NCI-H748 (cell line): ENCODE data around the gene CDHR2.

Source experiments
- DNase-seq: peaks from one replicate; lab custom pipeline; 2025; ENCODE audit not compliant: unreplicated experiment; lab: John Stamatoyannopoulos, UW

Gene CDHR2

GRCh38 chr5:176548967-176549444, at the start of gene CDHR2:
Gene CDHR2, plus strand, starts transcription at chr5:176549342. Its CDS starts 16,011 bp downstream, at chr5:176565353.
- no peak for DNase-seq

GRCh38 chr5:176500511-176500910, 48.6 kb upstream of the CDHR2 start:
- no peak for DNase-seq

DNA sequence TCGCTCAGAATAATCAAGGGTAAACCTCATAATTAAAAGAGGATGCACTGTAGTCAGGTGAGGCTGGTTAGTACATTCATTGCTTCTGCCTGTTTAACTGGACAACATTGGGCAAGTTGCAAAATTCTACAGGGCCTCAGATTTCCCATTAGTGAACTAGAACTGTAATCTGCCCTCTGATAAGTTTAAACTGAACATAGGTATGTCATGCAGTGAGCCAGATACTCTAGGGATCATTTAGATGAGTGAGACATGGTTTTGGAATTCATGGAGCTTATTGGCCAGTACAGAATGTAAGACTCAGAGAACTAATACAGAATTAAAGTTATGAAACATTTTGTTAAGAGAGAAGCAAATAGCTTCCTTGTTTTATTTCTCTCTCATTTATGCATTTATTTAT, 47.8 kb upstream of the CDHR2 start:
- no peak for DNase-seq

DNA sequence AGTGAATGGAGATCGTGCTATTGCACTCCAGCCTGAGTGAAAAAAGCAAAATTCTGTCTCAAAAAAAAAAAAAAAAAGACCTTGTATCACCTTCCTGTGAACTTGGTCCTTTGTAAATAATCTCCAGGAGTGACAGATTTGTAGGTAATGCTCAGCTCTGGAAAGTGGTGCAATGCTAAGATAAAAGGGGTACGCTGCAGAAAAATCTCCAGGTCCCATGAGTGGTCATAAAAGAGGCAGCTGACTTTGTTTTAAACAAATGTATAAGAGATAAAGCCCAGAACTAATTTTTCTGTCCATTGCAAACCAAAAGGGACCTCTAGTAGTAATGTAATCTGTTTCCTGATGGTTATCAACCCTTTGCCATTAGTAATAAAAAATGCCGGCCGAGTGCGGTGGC, 45.6 kb upstream of the CDHR2 start:
- DNase-seq, result no peak

DNA sequence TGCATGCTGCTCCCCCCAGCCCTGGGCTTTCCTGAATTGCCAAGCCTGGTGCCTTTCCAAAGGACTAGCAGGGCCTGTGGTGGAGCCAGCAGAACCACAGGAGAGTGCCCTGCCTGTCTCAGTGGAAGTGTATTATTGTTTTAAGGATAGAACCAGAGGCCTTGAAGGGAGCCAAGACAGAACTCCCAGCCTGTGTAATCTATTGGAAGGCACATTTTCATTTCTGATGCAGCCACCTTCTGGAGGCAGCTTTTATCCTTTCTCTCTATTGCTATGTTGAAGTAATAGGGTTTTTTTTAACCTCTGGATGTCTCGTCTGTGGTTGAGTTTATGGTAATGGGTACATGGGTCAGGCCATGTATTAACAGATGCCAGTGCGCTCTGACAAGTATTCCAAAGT, 41.2 kb upstream of the CDHR2 start:
- DNase-seq, result no peak

DNA sequence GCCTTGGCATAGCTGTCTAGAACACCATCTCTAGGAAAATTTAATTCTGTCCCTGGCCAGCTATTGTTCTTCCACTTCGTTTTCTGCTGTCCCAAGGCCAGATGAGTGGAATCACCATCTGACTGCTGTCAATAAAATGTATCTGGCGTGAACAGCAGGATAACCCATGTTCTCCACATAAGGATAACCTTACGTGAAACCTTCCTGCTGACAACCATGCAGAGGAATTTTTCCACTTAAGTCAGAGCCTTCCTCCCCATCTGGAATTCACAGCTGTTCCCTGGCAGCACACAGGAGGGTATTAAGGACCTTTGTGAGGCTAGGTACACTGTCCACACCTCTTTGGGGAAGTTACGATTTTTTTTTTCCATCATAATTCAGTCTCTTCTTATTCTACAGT, 40.5 kb upstream of the CDHR2 start:
- DNase-seq, result no peak

- DNase-seq, result no peak
Observed at GRCh38 chr5:176513788-176514187, 35.4 kb upstream of the CDHR2 start.

- no peak for DNase-seq
Observed at GRCh38 chr5:176514244-176514950, 34.7 kb upstream of the CDHR2 start.

DNA sequence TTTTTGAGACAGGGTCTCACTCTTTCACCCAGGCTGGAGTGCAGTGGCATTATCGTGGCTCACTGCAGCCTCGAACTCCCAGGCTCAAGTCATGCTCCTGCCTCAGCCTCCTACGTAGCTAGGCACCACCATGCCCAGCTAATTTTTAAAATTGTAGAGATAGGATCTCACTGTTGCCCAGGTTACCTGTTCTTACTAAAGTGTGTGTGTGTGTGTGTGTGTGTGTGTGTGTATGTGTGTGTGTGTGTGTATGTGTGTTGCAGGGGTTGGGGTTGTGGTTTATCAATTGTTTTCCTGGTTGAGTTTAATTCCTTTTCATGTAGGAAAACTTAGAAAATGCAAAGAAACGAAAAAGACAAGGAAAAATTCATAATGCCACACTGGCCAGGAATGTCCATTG, 33.7 kb upstream of the CDHR2 start:
- DNase-seq, result no peak

DNA sequence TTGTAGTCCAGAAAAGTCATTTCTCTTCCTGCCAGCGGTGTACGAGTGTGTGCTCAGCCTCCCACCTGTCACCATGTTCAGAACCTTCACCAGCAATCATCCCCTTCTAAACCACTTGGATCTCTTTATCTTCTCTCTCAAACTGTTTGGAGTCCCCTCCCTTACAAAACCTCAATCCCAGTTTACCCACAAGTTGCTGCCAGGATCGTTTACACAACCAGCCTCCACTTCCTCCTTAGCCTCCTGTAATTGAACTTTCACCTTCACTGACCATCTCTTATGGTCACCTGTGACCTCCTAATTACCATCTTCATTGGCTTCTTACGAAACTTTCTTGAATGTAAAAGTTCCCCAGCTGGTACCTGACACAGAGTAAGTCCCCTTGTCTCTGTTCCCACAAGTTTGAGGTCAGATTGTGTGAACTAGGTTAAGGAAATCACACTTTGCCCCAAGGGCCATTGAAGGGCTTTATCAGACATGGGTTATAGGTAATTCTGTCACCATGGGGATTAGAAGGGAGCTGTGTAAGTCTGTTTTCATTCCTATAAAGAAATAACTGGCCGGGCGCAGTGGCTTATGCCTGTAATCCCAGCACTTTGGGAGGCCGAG, 32.0 kb upstream of the CDHR2 start:
- no peak for DNase-seq

DNA sequence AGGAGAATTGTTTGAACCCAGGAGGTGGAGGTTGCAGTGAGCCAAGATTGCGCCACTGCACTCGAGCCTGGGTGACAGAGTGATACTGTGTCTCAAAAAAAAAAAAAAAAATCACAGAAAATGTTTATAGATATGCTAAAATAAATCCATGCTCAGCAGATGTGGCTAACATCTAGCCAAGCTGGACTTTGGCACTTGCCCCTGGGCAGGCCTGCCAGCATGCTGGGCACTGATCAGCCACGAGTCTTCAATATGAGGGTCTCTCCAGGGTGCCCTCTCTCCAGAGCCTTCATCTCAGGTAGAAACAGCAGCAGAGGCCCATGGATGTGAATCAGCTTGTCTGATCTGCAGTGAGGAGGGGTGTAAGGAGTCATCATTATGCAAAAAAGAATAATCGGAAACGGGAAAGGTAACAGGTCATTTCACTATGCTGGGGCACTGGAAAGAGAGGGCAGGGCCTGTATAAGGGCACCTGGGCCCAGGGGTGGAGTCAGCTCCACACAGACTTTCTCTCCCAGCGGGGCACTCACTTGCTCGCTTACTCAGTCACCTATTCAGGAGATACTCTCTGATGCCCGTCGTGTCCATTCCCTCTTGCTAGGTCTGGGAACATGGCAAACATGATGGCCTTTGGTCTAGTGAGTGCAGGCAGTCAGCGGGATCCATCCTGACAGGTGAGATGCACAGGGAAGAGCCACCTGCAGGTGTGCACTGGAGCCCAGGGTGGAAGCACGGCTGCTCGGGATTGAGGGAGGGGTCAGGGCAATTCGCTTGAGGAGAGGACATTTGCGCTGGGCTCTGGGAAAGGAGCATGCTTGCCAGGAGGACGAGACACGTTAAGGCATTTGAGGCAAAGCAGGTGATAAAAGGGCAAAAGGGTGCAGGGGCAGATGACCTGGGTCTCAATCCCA, 29.1 kb upstream of the CDHR2 start:
- DNase-seq, result no peak

GRCh38 chr5:176521286-176521685, 27.9 kb upstream of the CDHR2 start:
- no peak for DNase-seq

DNA sequence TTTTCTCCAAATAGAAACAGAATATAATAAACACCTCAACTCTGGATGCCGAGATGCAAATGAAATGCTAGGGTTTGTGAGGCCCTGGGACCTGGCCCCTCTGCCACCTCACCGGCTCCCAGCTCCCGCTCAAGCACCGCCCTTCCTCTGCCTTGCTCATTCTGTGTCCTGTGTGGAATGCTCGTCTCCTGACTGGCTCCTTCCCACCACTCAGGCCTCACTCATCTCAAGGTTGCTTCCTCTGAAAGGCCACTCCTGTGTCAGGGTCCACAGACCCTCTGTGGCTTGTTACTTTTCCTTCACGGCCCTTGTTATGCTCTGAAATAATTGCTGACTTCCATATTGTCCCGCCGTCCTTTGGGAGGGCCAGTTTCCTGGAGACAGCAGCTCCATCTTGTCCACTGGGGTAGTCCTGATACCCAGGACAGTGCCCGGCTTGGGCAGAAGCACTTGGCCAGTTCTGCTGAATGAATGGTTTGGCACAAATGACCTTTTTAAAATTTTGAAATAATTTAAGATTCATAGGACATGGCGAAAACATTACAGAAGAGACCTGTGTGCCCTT, 27.4 kb upstream of the CDHR2 start:
- DNase-seq, result no peak

- DNase-seq, result no peak
Observed at GRCh38 chr5:176524138-176524537, 25.0 kb upstream of the CDHR2 start.

DNA sequence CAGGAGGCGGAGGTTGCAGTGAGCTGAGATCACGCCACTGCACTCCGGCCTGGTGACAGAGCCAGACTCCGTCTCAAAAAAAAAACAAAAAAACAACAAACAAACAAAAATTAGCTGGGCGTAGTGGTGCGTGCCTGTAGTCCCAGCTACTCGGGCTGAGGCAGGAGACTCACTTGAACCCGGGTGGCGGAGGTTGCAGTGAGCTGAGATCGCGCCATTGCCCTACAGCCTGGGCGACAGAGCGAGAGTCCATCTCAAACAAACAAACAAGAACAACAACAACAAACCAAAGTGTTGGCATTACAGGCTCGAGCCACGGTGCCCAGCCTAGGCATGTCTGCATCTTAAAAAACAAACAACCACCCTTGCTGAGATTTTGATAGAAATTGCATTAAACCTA, 24.2 kb upstream of the CDHR2 start:
- DNase-seq, result no peak

DNA sequence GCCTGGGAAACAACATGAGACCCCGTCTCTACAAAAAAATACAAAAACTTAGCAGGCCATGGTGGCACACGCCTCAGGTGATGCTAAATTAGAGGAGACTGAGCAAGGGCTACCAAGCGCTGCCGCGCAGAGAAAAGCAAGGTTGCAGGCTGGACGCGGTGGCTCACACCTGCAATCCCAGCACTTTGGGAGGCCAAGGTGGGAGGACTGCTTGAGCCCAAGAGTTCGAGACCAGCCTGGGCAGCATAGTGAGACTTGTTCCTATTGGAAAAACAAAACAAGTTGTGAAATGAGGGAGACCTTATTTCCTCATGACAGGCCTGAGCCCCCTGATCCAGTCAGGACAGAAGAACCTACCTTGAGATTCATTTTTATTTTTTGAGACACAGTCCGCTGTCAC, 23.5 kb upstream of the CDHR2 start:
- no peak for DNase-seq

- no peak for DNase-seq
Observed at GRCh38 chr5:176526462-176526861, 22.7 kb upstream of the CDHR2 start.

DNA sequence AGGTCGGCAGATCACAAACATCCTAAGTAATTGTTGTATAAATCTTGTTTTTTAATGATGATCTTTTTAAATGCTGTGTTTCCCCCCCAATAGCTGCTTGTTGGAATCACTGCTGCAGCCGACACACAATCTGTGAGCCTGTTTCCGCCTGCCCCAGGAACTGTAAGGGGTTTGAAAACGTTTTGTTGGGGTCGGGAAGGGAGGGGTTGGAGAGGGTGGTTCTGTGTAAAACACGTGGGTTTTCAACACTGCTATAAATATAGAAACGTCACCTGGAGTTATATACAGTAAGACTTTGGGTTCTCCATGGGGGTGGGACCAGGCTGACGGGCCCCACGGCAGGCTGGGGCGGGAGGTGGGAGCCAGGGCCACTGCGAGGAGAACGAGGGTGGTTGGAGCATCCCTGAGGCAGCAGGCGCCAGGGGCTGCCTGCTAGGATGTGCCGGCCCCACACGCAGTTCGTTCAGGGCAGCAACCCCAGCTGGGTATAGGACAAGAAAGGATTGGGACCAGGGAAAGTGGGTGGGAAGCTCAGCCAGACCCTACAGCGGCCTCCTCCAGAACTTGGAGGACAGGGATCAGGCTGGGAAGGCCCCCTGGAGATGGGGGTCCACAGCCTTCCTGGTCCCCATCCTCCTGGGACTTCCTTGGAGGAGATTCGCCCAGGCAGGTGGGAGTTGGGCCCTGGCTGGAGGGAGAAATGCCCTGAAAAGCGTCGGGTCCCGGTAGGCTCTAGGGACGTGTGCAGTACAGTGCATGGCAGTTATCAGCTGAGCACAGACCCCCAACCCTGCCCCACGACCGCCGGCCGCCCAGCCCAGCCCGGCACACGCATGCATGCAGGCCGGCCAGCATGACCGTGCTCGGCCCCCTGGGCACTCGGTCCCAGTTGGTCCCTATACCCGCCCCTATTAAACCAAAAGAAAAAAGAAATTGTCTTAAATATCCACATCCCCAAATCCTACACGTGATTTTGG, 21.6 kb upstream of the CDHR2 start:
- DNase-seq, result no peak

DNA sequence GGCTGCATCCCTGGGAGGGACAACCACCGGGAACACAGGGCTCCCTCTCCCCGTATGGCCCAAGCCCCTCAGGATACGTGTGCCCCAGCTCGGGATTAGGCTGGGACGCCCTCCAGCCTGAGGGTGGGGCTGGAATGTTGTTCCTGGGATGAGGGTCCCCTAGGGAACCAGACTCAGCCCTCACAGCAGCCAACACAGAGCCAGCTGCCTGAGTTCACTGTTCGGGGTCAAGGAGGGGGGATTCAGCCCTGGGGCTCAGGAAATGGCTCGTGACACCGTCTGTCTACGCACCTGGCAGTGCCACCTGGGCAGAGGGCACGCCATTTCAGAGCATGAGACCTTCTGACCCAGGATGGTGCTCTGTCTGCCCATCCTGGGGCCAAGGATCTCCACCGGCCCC, 20.8 kb upstream of the CDHR2 start:
- no peak for DNase-seq

- no peak for DNase-seq
Observed at GRCh38 chr5:176528761-176529115, 20.4 kb upstream of the CDHR2 start.
